Measurements from ENCODE around the gene CCDC102A. TPM values are rescaled to one million over a fixed set of nuclear protein-coding genes. Genes with fewer than 3 reads are reported as not detected.
"Not testable (repeated sequence)": the region's sequence is repeated elsewhere in the genome, so short reads cannot be mapped to it uniquely, and the experiment has no call there.

The CCDC102A gene
- total RNA-seq, 4 donors from 2014 or later: 8.7 to 23.6 (median 22.0) TPM

GRCh38 chr16:57551057-57551456, 14.7 kb upstream of the CCDC102A start:
- no peak for DNase-seq
- intact Hi-C loops (cut with DNase I; ENCODE audit: low total_unique reads): no loop called here
- Histone ChIP-seq H3K36me3 (no peaks in the 10 kb centered on the region), H3K9me3 (no peaks in the 10 kb centered on the region), H3K27ac (no peak overlapping the region), H3K4me3 (no peak overlapping the region), H3K4me1 (no peaks in the 10 kb centered on the region), H3K27me3 (no peaks in the 10 kb centered on the region)
- no peak for TF ChIP-seq CTCF (IDR thresholded peaks at IDR 0.05)
- TF ChIP-seq POLR2A (IDR thresholded peaks at IDR 0.05): no peak

- H3K4me1 ChIP-seq: no peaks in the 10 kb centered on the region
- H3K27ac ChIP-seq: no peak overlapping the region
- no peak overlapping the region for H3K4me3 ChIP-seq
- TF ChIP-seq CTCF (IDR thresholded peaks at IDR 0.05) (no peak), POLR2A (IDR thresholded peaks at IDR 0.05) (no peak)
- H3K9me3 ChIP-seq: no peaks in the 10 kb centered on the region
- no peaks in the 10 kb centered on the region for H3K27me3 ChIP-seq
- no peaks in the 10 kb centered on the region for H3K36me3 ChIP-seq
- intact Hi-C loops (cut with DNase I; ENCODE audit: low total_unique reads): no loop called here
- no peak for DNase-seq
These were observed 13.4 kb upstream of the CCDC102A start for GRCh38 chr16:57549730-57550129.

GRCh38 chr16:57548408-57548807, 12.0 kb upstream of the CCDC102A start:
- no peaks in the 10 kb centered on the region for H3K36me3 ChIP-seq
- H3K9me3 ChIP-seq: no peaks in the 10 kb centered on the region
- H3K4me1 ChIP-seq: no peaks in the 10 kb centered on the region
- no peak for DNase-seq
- intact Hi-C loops (cut with DNase I; ENCODE audit: low total_unique reads): no loop called here
- no peaks in the 10 kb centered on the region for H3K27me3 ChIP-seq
- no peak overlapping the region for H3K4me3 ChIP-seq
- TF ChIP-seq POLR2A (IDR thresholded peaks at IDR 0.05): no peak
- no peak for TF ChIP-seq CTCF (IDR thresholded peaks at IDR 0.05)
- no peak overlapping the region for H3K27ac ChIP-seq

GRCh38 chr16:57547524-57547923, 11.2 kb upstream of the CCDC102A start:
- H3K4me3 ChIP-seq; H3K27me3 ChIP-seq; H3K27ac ChIP-seq; intact Hi-C loops (cut with DNase I; ENCODE audit: low total_unique reads); DNase-seq; H3K9me3 ChIP-seq; H3K36me3 ChIP-seq; H3K4me1 ChIP-seq: not testable (repeated sequence)

GRCh38 chr16:57544124-57544653, 7.8 kb upstream of the CCDC102A start:
- DNase-seq: peak; percentile 1 to 5
- Histone ChIP-seq H3K4me3 (no peak overlapping the region), H3K36me3 (no peaks in the 10 kb centered on the region), H3K27ac (no peak overlapping the region), H3K27me3 (no peaks in the 10 kb centered on the region), H3K4me1 (no peaks in the 10 kb centered on the region), H3K9me3 (no peaks in the 10 kb centered on the region)
- intact Hi-C loops (cut with DNase I; ENCODE audit: low total_unique reads): no loop called here
- no peak for TF ChIP-seq CTCF (IDR thresholded peaks at IDR 0.05)
- no peak for TF ChIP-seq POLR2A (IDR thresholded peaks at IDR 0.05)

Data from uterus (tissue), 4 donors.